GM18873 (cell line): ENCODE measurements around the gene SF3B4.
"Not testable (repeated sequence)": the region's sequence is repeated elsewhere in the genome, so short reads cannot be mapped to it uniquely, and the experiment has no call there.

ENCODE experiments used
- ATAC-seq: cut with Tn5 transposase; IDR thresholded peaks from one replicate; pipeline ENCODE4 v1.9.1; 2021; ENCODE audit warnings: mild to moderate bottlenecking, moderate library complexity, moderate number of reproducible peaks; ENCODE audit not compliant: unreplicated experiment, low FRiP score

Gene SF3B4

DNA sequence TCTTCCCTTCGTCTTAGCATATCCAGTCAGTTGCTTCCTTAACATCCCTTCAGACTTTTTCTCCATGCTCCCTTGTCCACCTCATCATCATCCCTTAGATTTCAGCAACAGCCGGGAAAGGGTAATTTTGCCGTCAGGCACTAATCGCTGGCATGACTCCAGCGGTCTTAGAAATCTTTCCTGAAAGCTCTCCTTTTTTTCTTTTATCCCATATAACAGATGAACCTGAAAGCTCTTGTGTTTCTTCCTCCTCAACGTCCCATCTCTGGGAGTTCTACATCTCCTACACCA is 38.7 kb downstream of the SF3B4 start:
- no peak for ATAC-seq

DNA sequence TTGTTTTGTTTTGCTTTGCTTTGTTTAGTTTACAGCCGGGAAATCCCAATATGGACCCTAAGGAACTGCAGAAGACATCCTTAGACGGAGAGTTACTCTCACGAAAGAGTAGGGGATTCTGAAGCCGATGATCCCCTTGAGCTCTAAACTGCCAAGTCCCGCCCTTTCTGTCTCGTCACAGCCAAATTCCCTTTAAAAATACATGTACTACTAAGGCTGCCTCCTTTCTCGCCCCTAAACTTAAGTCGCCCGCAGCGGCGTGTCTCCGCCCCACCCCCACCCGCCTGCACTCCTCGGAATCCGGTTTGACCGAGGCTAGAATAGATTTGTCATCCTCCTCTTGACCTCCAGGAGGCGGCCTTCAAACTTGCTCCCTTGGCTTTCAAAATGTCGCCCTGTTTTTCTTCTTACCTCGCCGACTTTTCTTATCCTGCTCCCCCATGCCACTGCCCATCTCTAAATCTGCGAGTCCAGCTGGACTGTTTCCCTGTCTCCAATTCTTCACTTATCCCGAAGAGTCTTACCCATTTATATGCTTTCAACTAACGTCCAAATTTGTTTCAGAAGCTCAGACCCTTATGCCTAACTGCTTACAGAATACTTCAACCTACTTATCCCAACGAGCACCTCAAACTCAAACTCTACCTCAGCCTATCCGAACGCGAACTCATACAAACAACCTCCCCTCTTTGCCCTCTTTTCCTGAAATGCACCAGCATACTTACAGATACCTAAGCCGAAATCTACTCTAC is 39.2 kb downstream of the SF3B4 start:
- peak; percentile 3 for ATAC-seq

DNA sequence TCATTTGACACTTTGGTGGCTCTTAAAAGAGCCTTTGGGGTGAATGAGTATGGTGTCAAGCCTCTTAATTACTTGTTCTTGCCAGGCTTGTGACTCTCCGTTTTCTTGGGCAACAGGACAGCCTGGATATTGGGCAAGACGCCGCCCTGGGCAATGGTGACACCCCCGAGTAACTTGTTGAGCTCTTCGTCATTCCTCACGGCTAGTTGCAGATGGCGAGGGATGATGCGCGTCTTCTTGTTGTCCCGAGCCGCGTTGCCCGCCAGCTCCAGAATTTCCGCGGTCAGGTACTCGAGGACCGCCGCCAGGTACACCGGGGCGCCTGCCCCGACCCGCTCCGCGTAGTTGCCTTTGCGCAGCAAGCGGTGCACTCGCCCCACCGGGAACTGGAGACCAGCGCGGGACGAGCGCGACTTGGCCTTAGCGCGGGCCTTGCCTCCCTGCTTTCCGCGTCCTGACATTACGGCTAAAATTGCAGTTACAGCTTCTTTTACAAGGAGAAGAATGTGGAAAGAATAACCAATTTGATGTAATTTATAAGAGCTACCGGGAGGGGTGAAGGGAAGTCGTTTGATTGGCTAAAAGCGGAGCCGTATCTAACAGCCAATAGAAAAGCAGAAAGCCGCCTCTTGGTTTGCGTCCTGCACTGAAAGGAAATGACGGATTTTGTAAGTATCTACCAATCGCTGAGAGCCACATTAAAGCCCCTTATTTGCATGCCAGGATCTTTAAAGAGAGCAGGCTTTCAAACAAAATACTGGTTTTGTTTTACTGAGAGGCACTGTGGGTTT is 40.0 kb downstream of the SF3B4 start:
- peak; percentile 41 for ATAC-seq

DNA sequence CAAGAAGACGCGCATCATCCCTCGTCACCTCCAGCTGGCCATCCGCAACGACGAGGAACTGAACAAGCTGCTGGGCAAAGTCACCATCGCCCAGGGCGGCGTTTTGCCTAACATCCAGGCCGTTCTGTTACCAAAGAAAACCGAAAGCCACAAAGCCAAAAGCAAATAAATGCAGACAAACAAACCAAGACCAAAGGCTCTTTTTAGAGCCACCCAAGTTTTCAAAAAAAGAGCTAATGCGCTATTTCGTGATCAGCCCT is 40.5 kb downstream of the SF3B4 start:
- peak; percentile 0 for ATAC-seq

DNA sequence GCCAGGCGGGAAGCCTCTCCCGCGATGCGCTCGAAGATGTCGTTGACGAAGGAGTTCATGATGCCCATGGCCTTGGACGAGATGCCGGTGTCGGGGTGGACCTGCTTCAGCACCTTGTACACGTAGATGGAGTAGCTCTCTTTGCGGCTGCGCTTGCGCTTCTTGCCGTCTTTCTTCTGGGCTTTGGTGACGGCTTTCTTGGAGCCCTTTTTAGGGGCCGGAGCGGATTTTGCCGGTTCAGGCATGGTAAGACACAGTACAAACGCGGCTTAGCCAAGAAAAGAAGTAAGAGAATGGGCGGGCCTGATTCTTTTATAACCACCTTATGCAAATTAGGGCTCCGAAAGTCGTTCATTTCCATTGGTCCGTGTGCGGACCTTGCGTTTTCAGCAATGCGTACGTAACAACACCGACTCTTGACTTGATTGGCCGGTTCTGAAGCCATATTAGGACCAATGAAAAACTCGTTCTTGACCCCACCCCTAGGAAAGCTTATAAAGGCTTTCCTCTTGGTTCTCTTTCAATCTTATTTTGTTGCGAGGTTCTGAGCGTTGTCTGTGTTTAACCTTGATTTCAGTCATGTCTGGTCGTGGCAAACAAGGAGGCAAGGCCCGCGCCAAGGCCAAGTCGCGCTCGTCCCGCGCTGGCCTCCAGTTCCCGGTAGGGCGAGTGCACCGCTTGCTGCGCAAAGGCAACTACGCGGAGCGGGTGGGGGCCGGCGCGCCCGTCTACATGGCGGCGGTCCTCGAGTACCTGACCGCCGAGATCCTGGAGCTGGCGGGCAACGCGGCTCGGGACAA is 41.0 kb downstream of the SF3B4 start:
- ATAC-seq: peak; percentile 59

DNA sequence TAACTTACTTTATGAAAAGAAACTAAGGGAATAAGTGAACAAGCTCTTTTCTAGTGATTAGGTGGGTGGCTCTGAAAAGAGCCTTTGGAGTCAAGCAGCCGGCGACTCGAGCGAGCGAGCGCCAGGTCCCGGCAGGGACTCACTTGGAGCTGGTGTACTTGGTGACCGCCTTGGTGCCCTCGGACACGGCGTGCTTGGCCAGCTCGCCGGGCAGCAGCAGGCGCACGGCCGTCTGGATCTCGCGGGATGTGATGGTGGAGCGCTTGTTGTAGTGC is 41.5 kb downstream of the SF3B4 start:
- ATAC-seq: not testable (repeated sequence)

DNA sequence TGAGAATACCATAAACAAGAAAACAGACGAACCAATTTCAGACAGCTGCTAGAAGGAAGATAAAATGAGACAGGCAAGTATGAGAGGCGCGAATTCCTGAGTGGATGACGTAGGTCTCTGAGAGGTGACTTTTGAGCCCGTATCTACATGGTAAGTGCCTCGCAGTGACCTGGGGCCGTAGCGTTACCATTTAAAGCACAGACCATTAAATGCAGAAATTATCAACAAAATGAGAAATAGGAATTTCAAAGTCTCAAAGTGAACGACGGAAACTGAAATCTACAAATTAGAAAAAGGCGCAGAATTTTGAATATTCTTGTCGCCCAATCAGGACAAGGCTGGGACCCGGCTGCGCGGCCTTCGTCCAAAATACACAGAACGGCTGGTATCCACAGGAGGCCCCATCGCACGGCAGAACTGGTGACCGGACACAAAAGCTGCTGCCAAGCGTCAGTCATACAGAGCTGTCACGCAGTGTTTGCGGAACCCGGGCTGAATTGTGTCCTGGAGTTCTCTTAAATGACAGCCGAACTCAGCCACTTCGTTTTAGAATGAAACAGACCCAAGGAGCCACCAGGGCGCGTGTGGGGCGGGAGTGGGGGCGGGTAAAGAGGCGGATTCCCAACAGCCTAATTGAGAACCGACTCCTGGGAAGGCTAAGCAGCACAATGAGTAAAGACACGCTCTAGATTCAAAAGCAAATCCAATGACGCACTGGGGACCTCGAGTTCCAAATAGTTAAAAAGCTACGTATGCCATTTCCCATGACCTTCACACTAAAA is 42.1 kb downstream of the SF3B4 start:
- no peak for ATAC-seq

DNA sequence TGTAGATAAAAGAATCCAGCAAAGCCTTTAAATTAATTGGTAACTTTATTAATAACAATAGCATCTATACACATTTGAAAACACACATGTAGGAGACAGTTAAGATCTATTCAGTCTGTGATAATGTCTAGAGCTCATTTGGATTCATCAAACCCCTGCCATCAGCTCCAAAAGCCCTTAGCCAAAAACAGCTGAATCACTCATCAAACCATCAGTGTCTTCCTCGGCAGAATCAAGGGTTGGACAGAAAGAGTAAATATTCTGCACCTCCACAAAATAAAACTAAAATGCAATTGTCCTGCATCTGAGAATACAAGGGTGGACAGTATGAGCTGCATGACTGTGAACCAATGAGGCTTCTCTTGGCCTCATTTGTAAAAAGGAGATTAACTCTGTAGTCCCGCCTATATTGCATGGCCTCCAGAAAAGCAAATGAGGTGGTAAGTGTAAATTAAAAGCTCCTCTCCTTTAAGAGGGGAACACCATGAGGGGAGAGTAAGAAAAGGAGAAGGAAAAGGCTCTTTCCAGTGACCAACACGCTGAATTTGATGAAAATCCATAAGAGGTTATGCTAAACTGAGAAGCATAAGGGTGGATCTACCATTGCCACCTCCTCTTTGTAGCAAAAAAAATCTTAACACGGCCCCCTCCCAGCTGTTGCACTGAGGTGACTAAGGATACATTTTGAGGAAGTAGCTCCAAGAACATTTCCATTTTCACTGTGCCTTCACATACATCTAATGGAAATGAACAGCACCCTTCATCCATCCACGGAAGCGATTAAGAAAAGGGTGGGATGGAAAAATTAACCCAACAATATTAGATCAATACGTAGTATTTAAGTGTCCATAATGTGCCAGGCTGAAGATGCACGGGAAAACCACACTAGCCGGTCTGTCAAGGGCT is 42.9 kb downstream of the SF3B4 start:
- ATAC-seq: no peak

DNA sequence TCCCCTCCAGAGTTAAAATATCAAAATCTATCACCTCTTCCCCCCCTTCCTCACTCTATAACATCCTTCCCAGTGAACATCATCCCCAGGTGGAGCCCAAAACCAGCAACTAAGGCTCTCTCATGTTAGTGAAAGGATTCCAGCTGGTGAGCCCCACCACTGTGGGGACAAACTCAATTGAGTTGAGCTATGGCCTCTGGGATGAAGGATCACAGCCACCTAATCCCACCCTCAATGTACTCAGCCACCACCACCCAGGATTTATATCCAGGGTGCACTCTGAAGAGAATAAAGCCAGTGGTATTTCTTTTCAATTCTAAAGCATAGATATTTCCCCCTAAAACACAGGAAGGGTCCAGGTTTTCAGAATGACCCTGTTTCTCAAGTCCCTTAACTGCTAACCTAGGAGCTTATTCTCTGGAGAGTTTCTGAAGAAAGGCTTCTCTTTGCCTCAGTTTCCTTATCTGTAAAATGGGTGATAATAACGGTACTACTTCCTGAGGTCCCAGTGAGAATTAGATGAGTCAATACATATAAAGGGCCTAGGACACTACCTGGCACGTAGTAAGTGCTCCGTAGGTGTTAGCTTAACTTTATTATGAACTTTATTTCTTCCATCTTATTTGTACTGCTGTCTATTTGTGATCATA is 43.9 kb downstream of the SF3B4 start:
- no peak for ATAC-seq

DNA sequence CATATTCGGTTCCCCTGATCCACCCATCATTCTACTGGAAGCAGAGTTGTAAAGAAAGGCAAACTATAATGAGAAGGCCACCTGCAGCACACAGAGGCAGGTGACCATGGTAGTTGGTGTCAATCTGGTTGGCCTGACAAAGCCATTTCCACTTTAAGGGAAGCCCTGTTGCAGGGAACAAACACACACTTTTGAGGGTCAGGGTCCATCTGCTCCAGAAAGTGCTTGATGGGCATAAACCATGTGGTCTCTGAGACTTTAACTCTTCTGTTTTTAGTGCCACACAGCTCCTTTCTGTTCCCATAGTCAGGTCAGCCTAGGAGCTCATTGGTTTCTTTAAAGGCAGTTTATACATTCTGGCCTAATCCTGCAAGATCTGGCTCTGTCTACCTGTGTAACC is 45.7 kb downstream of the SF3B4 start:
- ATAC-seq: no peak

DNA sequence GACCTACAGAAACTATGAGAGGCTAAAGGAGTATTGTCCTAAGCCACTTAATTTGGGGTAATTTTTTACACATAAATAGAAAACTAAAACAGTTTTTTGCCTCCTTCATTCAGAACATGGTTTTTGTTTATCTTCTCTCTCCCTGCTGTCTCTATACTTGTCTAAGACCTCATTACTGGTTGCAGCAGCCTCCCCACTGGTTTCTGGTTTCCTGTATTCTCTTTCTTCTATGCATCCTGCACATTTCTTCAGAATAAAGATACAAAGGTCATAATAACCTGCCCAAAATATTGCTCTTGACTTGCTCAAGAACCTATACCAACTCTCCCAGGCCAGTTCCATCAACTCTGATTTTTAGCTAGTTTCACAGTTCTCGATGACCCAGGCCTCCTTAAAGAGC is 48.0 kb downstream of the SF3B4 start:
- no peak for ATAC-seq

DNA sequence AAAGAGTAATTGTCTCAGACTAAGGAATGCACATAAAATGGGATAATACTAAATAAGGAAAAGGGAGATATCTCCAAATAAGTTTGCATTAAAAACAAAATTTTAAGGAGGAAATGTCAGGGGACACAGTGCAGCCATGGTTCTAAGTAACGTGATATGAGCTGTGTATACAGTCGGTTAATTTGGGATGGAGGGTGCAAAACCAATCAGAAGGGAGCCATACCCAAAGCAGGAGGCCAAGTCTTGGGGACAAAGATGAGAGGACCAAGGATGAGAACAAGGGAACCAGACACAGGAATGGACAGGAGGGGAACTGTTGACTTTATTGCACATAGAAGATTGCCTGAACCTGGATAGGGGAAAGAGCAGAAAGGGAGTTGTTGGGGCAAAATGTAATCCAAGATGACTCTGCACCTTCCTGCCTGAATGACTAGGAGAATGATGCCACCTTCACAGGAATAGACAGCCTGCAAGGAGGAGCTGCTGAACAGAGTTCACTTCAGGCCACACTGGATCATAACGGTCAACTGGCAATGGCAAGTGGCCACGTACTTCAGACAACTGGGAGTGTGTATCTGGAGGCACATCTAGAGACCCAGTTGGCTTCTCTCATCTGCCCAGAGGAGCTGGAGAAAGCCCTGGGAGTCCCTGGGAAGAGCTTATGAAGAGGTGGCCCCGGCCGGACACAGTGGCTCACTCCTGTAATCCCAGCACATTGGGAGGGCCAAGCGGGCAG is 50.2 kb downstream of the SF3B4 start:
- ATAC-seq: no peak
